H1 (cell line): Measurements from ENCODE around the gene UVRAG. TPM values are rescaled to one million over a fixed set of nuclear protein-coding genes. Genes with fewer than 3 reads are reported as not detected.

Experiments
- CTCF ChIA-PET: fragments of 300-600 bp; sonication (Branson Sonifier 250); formaldehyde crosslinking; loops from one replicate; lab custom pipeline; 2021; ENCODE audit not compliant: partially characterized antibody; lab: Charles Lee
- POLR2A ChIA-PET: fragments of 300-600 bp; sonication (Branson Sonifier 250); formaldehyde crosslinking; loops from one replicate; lab custom pipeline; 2021; ENCODE audit warnings: inconsistent platforms; ENCODE audit not compliant: partially characterized antibody; lab: Charles Lee
- DNase-seq, 2 experiments: peaks; one replicate each; pipeline versions ENCODE4 v3.0.0 to v3.0.0-alpha.2; 2010 to 2022; ENCODE audit warnings: low spot score in 2 of 2, low read depth in 1 of 2, mixed read lengths in 1 of 2
- FAIRE-seq: peaks from 2 replicates; lab custom pipeline; 2011; peaks lifted over from hg19 to GRCh38; lab: Jason Lieb, UNC
- H2AFZ ChIP-seq: 2 replicates; pipeline ENCODE4 v1.8.1; 2012; ENCODE audit warnings: low read length, inconsistent platforms
- H2AK5ac ChIP-seq: 2 replicates; pipeline ENCODE4 v1.6.1; 2013; ENCODE audit warnings: low read depth, low read length
- H2BK120ac ChIP-seq: replicated peaks from 2 replicates; pipeline ENCODE3; 2013; ENCODE audit warnings: low read depth, low read length, inconsistent platforms
- H2BK12ac ChIP-seq: 2 replicates; pipeline ENCODE4 v1.6.1; 2013; ENCODE audit warnings: low read depth, low read length
- H2BK15ac ChIP-seq: 2 replicates; pipeline ENCODE4 v1.6.1; 2013; ENCODE audit warnings: low read length
- H2BK20ac ChIP-seq: 2 replicates; pipeline ENCODE4 v1.6.1; 2013; ENCODE audit warnings: low read length
- H2BK5ac ChIP-seq: 2 replicates; pipeline ENCODE4 v1.6.1; 2013; ENCODE audit warnings: low read depth, low read length
- H3K14ac ChIP-seq: 2 replicates; pipeline ENCODE4 v1.6.1; 2013; ENCODE audit warnings: inconsistent platforms; ENCODE audit not compliant: insufficient read length
- H3K18ac ChIP-seq: 2 replicates; pipeline ENCODE4 v1.6.1; 2013; ENCODE audit warnings: low read length; ENCODE audit errors: extremely low read depth
- H3K23ac ChIP-seq: 2 replicates; pipeline ENCODE4 v1.6.1; 2013; ENCODE audit warnings: inconsistent platforms; ENCODE audit not compliant: insufficient read length
- H3K23me2 ChIP-seq: 2 replicates; pipeline ENCODE4 v1.6.1; 2013; ENCODE audit warnings: low read depth, low read length
- H3K27ac ChIP-seq: 2 replicates; pipeline ENCODE4 v1.6.1; 2011; ENCODE audit warnings: low read depth, low read length, inconsistent platforms
- H3K27me3 ChIP-seq, 4 experiments: replicated peaks in 1 of 4; 1 replicate in 1 of 4; 2 replicates in 3 of 4; pipeline versions ENCODE4 v1.6.1 to v1.8.1; 2011 to 2013; ENCODE audit warnings: low read length in 3 of 4, mild to moderate bottlenecking in 3 of 4, inconsistent platforms in 2 of 4, mixed read lengths in 2 of 4, moderate library complexity in 1 of 4; ENCODE audit not compliant: control insufficient read depth in 3 of 4, insufficient read depth in 3 of 4; ENCODE audit errors: extremely low read depth in 1 of 4
- H3K36me3 ChIP-seq, 4 experiments: 2 replicates each; pipeline versions ENCODE4 v1.6.1 to v1.8.1; 2011 to 2013; ENCODE audit warnings: mild to moderate bottlenecking in 4 of 4, low read length in 3 of 4, moderate library complexity in 2 of 4, control low read depth in 1 of 4, inconsistent platforms in 1 of 4; ENCODE audit not compliant: insufficient read depth in 4 of 4, control insufficient read depth in 2 of 4
- H3K4ac ChIP-seq: replicated peaks from 2 replicates; pipeline ENCODE3; 2013; ENCODE audit warnings: low read length, low read depth, mixed read lengths, inconsistent platforms; ENCODE audit not compliant: insufficient read length
- H3K4me1 ChIP-seq, 4 experiments: replicated peaks in 1 of 4; 1 replicate in 1 of 4; 2 replicates in 3 of 4; pipeline versions ENCODE4 v1.6.1 to v1.8.1; 2011 to 2013; ENCODE audit warnings: low read length in 3 of 4, inconsistent platforms in 2 of 4, mixed read lengths in 1 of 4; ENCODE audit not compliant: insufficient read depth in 4 of 4, control insufficient read depth in 3 of 4
- H3K4me2 ChIP-seq, 2 experiments: 2 replicates each; pipeline versions ENCODE4 v1.6.1 to v1.8.1; 2011 to 2013; ENCODE audit warnings: low read depth in 2 of 2, low read length in 2 of 2, control low read depth in 1 of 2, inconsistent platforms in 1 of 2, mild to moderate bottlenecking in 1 of 2; ENCODE audit not compliant: insufficient read depth in 1 of 2
- H3K4me3 ChIP-seq, 4 experiments: fragments of 200-600, 300-600 bp in 1 of 4; sonication (generic), shearing (Covaris generic), sonication (Bioruptor Twin) in 1 of 4; 2 replicates each; pipeline versions ENCODE4 v1.5.1 to v1.8.1; 2011 to 2016; ENCODE audit warnings: low read length in 4 of 4, low read depth in 3 of 4, control low read depth in 2 of 4, inconsistent platforms in 2 of 4, mild to moderate bottlenecking in 2 of 4, mixed read lengths in 1 of 4, moderate library complexity in 1 of 4; ENCODE audit not compliant: insufficient read depth in 2 of 4; ENCODE audit errors: extremely low read depth in 1 of 4
- H3K56ac ChIP-seq: replicated peaks from 2 replicates; pipeline ENCODE3; 2013; ENCODE audit warnings: low read depth, mild to moderate bottlenecking, mixed read lengths, low read length, inconsistent platforms; ENCODE audit not compliant: insufficient read length
- H3K79me1 ChIP-seq: 2 replicates; pipeline ENCODE4 v1.6.1; 2013; ENCODE audit warnings: low read depth, low read length, control low read depth
- H3K79me2 ChIP-seq, 2 experiments: 2 replicates each; pipeline versions ENCODE4 v1.6.1 to v1.8.1; 2012 to 2013; ENCODE audit warnings: low read length in 2 of 2, mild to moderate bottlenecking in 2 of 2, inconsistent platforms in 1 of 2; ENCODE audit not compliant: insufficient read depth in 2 of 2, control insufficient read depth in 1 of 2
- H3K9ac ChIP-seq, 4 experiments: replicated peaks in 1 of 4; 1 replicate in 1 of 4; 2 replicates in 3 of 4; pipeline versions ENCODE4 v1.6.1 to v1.8.1; 2011 to 2013; ENCODE audit warnings: low read depth in 3 of 4, low read length in 3 of 4, control low read depth in 2 of 4, mild to moderate bottlenecking in 2 of 4, moderate library complexity in 2 of 4, inconsistent platforms in 1 of 4; ENCODE audit errors: extremely low read depth in 1 of 4
- H3K9me3 ChIP-seq, 2 experiments: 2 replicates each; pipeline versions ENCODE4 v1.6.1 to v1.8.1; 2012 to 2013; ENCODE audit warnings: mild to moderate bottlenecking in 2 of 2, moderate library complexity in 2 of 2, control low read depth in 1 of 2, inconsistent platforms in 1 of 2, low read depth in 1 of 2, low read length in 1 of 2, mixed read lengths in 1 of 2; ENCODE audit not compliant: insufficient read depth in 2 of 2
- H4K20me1 ChIP-seq, 2 experiments: replicated peaks in 1 of 2; 2 replicates each; pipeline versions ENCODE3 to v1.8.1; 2011 to 2013; ENCODE audit warnings: inconsistent platforms in 2 of 2, low read length in 2 of 2, mild to moderate bottlenecking in 1 of 2; ENCODE audit not compliant: insufficient read depth in 2 of 2, control insufficient read depth in 1 of 2
- H4K5ac ChIP-seq: 2 replicates; pipeline ENCODE4 v1.6.1; 2013; ENCODE audit warnings: low read length, low read depth, mixed read lengths, inconsistent platforms; ENCODE audit not compliant: insufficient read length
- H4K8ac ChIP-seq: 2 replicates; pipeline ENCODE4 v1.8.0; 2013; ENCODE audit warnings: mild to moderate bottlenecking, moderate library complexity, low read length, inconsistent platforms; ENCODE audit not compliant: insufficient read depth; ENCODE audit errors: extremely low read depth
- H4K91ac ChIP-seq: replicated peaks from 2 replicates; pipeline ENCODE3; 2013; ENCODE audit warnings: low read length, mixed read lengths, inconsistent platforms; ENCODE audit not compliant: insufficient read length
- WGBS, 2 experiments: shearing (Covaris generic) in 1 of 2; methylation state at CpG; one replicate each; pipeline versions ENCODE4 v1.1.6 to v1.1.7; 2013 to 2015; ENCODE audit warnings: low lambda C conversion rate in 2 of 2, mixed read lengths in 2 of 2, inconsistent platforms in 1 of 2, low coverage in 1 of 2, missing lambda C conversion rate in 1 of 2; ENCODE audit not compliant: insufficient replicate concordance in 2 of 2, insufficient coverage in 1 of 2, insufficient read length in 1 of 2; ENCODE audit errors: extremely low coverage in 1 of 2, missing lambda C conversion rate in 1 of 2; 5-methylcytosine and 5-hydroxymethylcytosine counted together
- polyA plus RNA-seq, 7 experiments: library from polyadenylated mRNA; depleted of rRNA in 3 of 7; stranded (reverse) in 5 of 7; unstranded in 2 of 7; fragments of >200 nt in 5 of 7; fragments of 200-250 nt in 2 of 7; gene quantifications; 1 replicate in 5 of 7; 2 replicates in 1 of 7; 4 replicates in 1 of 7; pipeline versions ENCODE4 v1.2.1 to v1.2.3, GENCODE V29; 2011 to 2013; ENCODE audit warnings: missing spikeins in 2 of 7, mixed read lengths in 2 of 7
- total RNA-seq: library from RNA; stranded (reverse); fragmentation: NEBNext Ultra II Directional; extraction: Animal tissue kit (Norgen Biotek cat#: 25700); gene quantifications from 2 replicates; pipeline ENCODE4 v1.2.1, GENCODE V29; 2021

Gene UVRAG
- total and polyA plus RNA-seq, 2 of the 8 experiments (the other 6 are each of a cell fraction or from before 2014, with no cell fraction given) = 5.5 to 14.7 TPM

DNA sequence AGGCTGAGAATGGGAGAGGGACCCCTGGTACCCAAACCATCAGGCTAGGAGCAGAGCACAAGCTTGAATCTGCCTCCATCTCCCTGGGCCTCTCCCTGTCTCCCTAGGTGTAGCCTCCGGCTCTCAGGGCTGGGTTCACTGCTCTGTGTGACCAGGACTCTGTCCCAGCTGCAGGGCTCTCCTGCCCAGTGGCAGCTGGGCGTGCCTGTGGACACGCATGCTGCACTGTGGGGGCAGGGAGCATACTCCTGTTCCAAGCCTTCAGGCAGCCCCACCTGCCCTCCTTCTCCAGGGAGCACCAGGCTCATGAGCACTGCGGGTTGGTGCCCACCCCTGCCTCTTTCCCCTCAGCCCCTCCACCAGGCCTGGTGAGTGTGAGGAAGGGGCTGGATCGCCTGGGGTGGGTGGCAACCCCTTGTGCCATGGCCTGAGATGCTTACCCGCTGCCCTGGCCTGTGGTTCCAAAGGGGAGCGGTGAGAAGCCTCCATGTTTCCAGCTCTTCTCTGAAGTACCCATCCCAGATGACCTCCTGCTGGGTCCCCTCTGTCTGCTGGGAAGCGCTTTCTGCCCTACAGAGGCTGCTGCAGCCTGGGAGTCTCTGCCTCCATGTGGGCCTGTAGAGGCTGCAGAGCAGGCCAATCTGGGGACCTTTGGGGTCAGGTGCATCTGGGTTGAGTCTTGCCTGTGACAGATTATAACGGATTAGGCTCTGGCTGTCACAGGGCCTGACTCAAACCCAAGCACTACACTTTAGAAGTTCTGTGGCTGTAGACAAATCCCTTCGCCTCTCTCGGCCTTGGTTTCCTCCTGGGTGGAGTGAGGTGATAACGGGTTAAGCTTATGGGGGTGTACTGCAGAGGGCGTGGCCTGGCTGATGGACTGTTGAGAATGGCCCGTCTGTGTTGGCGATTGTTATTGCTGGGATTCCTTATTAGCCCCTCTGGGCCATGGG, 347.6 kb downstream of the UVRAG start:
- H3K23me2 ChIP-seq = no peaks in the 10 kb centered on the region
- 86% methylated on average over 15 of the region's 15 CpGs; no CpG with 5 or more reads in 1 of the 2 experiments for WGBS, 2 experiments
- H3K23ac ChIP-seq = no peak overlapping the region
- H3K27ac ChIP-seq = no peak overlapping the region
- peaks cover 0 to 3% (median under 1%) of the 10 kb centered on the region in 4 experiments; a peak in 3 of 7 replicates for H3K4me1 ChIP-seq
- H4K20me1 ChIP-seq = peaks cover 0 to 5% of the 10 kb centered on the region in 2 experiments
- H2AFZ ChIP-seq = no peak overlapping the region
- no peak overlapping the region for H2BK5ac ChIP-seq
- no peak overlapping the region for H4K5ac ChIP-seq
- no peaks in the 10 kb centered on the region for H3K9me3 ChIP-seq
- FAIRE-seq = no peak
- no peak overlapping the region for H3K4ac ChIP-seq
- no peaks in the 10 kb centered on the region for H3K79me2 ChIP-seq
- peaks cover 9 to 37% (median 25%) of the 10 kb centered on the region in 4 experiments for H3K27me3 ChIP-seq
- H3K18ac ChIP-seq = no peak overlapping the region
- ChIA-PET POLR2A (no interaction called here), CTCF (interaction anchor here (1.0 to 4.5 kb wide), 2 partner anchors 11 to 18 kb away, joined by 3 to 25 read pairs; no protein-coding TSS in a partner anchor)
- H3K4me3 ChIP-seq = no peak overlapping the region
- no peaks in the 10 kb centered on the region for H3K36me3 ChIP-seq
- H2BK20ac ChIP-seq = no peak overlapping the region
- H3K9ac ChIP-seq = no peak overlapping the region
- H2BK12ac ChIP-seq = no peak overlapping the region
- H2AK5ac ChIP-seq = no peak overlapping the region; the same call in 1 of the 2 replicates
- H3K56ac ChIP-seq = no peak overlapping the region
- no peak overlapping the region for H2BK120ac ChIP-seq
- H4K8ac ChIP-seq = no peak overlapping the region
- no peak overlapping the region for H4K91ac ChIP-seq
- DNase-seq = no peak
- H3K14ac ChIP-seq = no peak overlapping the region
- H3K79me1 ChIP-seq = no peaks in the 10 kb centered on the region
- no peak overlapping the region for H2BK15ac ChIP-seq
- H3K4me2 ChIP-seq = no peak overlapping the region
